Measurements from ENCODE around the gene ARHGDIB.

ARHGDIB gene

GRCh38 chr12:14946861-14947260, 14.5 kb downstream of the ARHGDIB start:
- ATAC-seq (replicated peaks) = no peak
- Mint-ChIP-seq H3K27me3 (no peaks in the 10 kb centered on the region), H3K36me3 (ENCODE audit: insufficient read depth) (peaks cover 99% of the 10 kb centered on the region), H3K27ac (peak overlapping the region; percentile 71 to 94), H3K4me3 (peak overlapping the region in 1 of 2 donors; percentile 75), H3K4me1 (ENCODE audit: low read depth in 2 of 2) (peaks cover 51 to 69% of the 10 kb centered on the region in 2 donors), H3K9me3 (no peaks in the 10 kb centered on the region)
- no peak for DNase-seq

GRCh38 chr12:14946162-14946561, 15.2 kb downstream of the ARHGDIB start:
- Mint-ChIP-seq H3K27me3 (no peaks in the 10 kb centered on the region), H3K4me3 (no peak overlapping the region), H3K36me3 (ENCODE audit: insufficient read depth) (peaks cover 97% of the 10 kb centered on the region), H3K9me3 (no peaks in the 10 kb centered on the region), H3K4me1 (ENCODE audit: low read depth in 2 of 2) (peaks cover 46 to 63% of the 10 kb centered on the region in 2 donors), H3K27ac (peak overlapping the region; percentile 71 to 94)
- DNase-seq (no peak), ATAC-seq (replicated peaks) (no peak)

- no peak overlapping the region for H3K4me3 Mint-ChIP-seq
- ATAC-seq (replicated peaks) (no peak), DNase-seq (no peak)
- H3K36me3 Mint-ChIP-seq (ENCODE audit: insufficient read depth) = peaks cover 88% of the 10 kb centered on the region
- H3K27me3 Mint-ChIP-seq = no peaks in the 10 kb centered on the region
- no peaks in the 10 kb centered on the region for H3K9me3 Mint-ChIP-seq
- H3K27ac Mint-ChIP-seq = peak overlapping the region; percentile 57 to 82
- H3K4me1 Mint-ChIP-seq (ENCODE audit: low read depth in 2 of 2) = peaks cover 44 to 63% of the 10 kb centered on the region in 2 donors
Observed at GRCh38 chr12:14942196-14942931, 19.0 kb downstream of the ARHGDIB start.

GRCh38 chr12:14941369-14941768, 20.0 kb downstream of the ARHGDIB start:
- H3K9me3 Mint-ChIP-seq = no peaks in the 10 kb centered on the region
- no peaks in the 10 kb centered on the region for H3K27me3 Mint-ChIP-seq
- ATAC-seq (replicated peaks) = no peak
- H3K4me3 Mint-ChIP-seq = no peak overlapping the region
- peak overlapping the region in 1 of 2 donors; percentile 86 for H3K27ac Mint-ChIP-seq
- H3K4me1 Mint-ChIP-seq (ENCODE audit: low read depth in 2 of 2) = peaks cover 41 to 58% of the 10 kb centered on the region in 2 donors
- no peak for DNase-seq
- peaks cover 84% of the 10 kb centered on the region for H3K36me3 Mint-ChIP-seq (ENCODE audit: insufficient read depth)

GRCh38 chr12:14938301-14938700, 23.1 kb downstream of the ARHGDIB start, which contains the start of gene ERP27:
Gene ERP27 (minus strand): TSS chr12:14938537. CDS start chr12:14938508, 29 bp downstream.
- Mint-ChIP-seq H3K4me1 (ENCODE audit: low read depth in 2 of 2) (peaks cover 33 to 48% of the 10 kb centered on the region in 2 donors), H3K9me3 (no peaks in the 10 kb centered on the region), H3K36me3 (ENCODE audit: insufficient read depth) (peaks cover 73% of the 10 kb centered on the region), H3K27me3 (no peaks in the 10 kb centered on the region), H3K4me3 (no peak within 1 kb of the TSS), H3K27ac (peak within 1 kb of the TSS; percentile 86 to 94)
- no peak for DNase-seq
- no peak for ATAC-seq (replicated peaks)

- H3K36me3 Mint-ChIP-seq (ENCODE audit: insufficient read depth) = peaks cover 73% of the 10 kb centered on the region
- H3K27me3 Mint-ChIP-seq = no peaks in the 10 kb centered on the region
- H3K27ac Mint-ChIP-seq = peak overlapping the region; percentile 86 to 94
- ATAC-seq (replicated peaks) = peak; percentile 72
- H3K4me1 Mint-ChIP-seq (ENCODE audit: low read depth in 2 of 2) = peaks cover 34 to 48% of the 10 kb centered on the region in 2 donors
- peak in 1 of 3 experiments; percentile 29 for DNase-seq
- no peak overlapping the region for H3K4me3 Mint-ChIP-seq
- H3K9me3 Mint-ChIP-seq = no peaks in the 10 kb centered on the region
Observed at GRCh38 chr12:14937689-14938088, 23.7 kb downstream of the ARHGDIB start.

- Mint-ChIP-seq H3K4me3 (no peak overlapping the region), H3K4me1 (ENCODE audit: low read depth in 2 of 2) (peaks cover 31 to 42% of the 10 kb centered on the region in 2 donors), H3K36me3 (ENCODE audit: insufficient read depth) (peaks cover 72% of the 10 kb centered on the region), H3K27me3 (no peaks in the 10 kb centered on the region), H3K27ac (peak overlapping the region; percentile 86 to 94), H3K9me3 (no peaks in the 10 kb centered on the region)
- DNase-seq (no peak), ATAC-seq (replicated peaks) (no peak)
Observed at GRCh38 chr12:14937014-14937413, 24.4 kb downstream of the ARHGDIB start.

- H3K27me3 Mint-ChIP-seq = no peaks in the 10 kb centered on the region
- no peak overlapping the region for H3K4me3 Mint-ChIP-seq
- H3K36me3 Mint-ChIP-seq (ENCODE audit: insufficient read depth) = peaks cover 73% of the 10 kb centered on the region
- H3K27ac Mint-ChIP-seq = peak overlapping the region; percentile 86 to 94
- DNase-seq = no peak
- H3K4me1 Mint-ChIP-seq (ENCODE audit: low read depth in 2 of 2) = peaks cover 30 to 39% of the 10 kb centered on the region in 2 donors
- no peaks in the 10 kb centered on the region for H3K9me3 Mint-ChIP-seq
- ATAC-seq (replicated peaks) = peak; percentile 39
Observed at GRCh38 chr12:14936224-14936861, 25.1 kb downstream of the ARHGDIB start.

GRCh38 chr12:14935031-14935430, 26.4 kb downstream of the ARHGDIB start:
- Mint-ChIP-seq H3K36me3 (ENCODE audit: insufficient read depth) (peaks cover 72% of the 10 kb centered on the region), H3K27ac (peak overlapping the region in 1 of 2 donors; percentile 76)

GRCh38 chr12:14934511-14934910, 26.9 kb downstream of the ARHGDIB start:
- Mint-ChIP-seq H3K4me3 (no peak overlapping the region), H3K27ac (no peak overlapping the region), H3K4me1 (ENCODE audit: low read depth in 2 of 2) (peaks cover 18 to 26% of the 10 kb centered on the region in 2 donors), H3K9me3 (no peaks in the 10 kb centered on the region), H3K27me3 (no peaks in the 10 kb centered on the region), H3K36me3 (ENCODE audit: insufficient read depth) (peaks cover 68% of the 10 kb centered on the region)
- DNase-seq (no peak), ATAC-seq (replicated peaks) (no peak)

More at GRCh38 chr12:14935031-14935430, 26.4 kb downstream of the ARHGDIB start:
- Mint-ChIP-seq H3K9me3 (no peaks in the 10 kb centered on the region), H3K4me1 (ENCODE audit: low read depth in 2 of 2) (peaks cover 22 to 31% of the 10 kb centered on the region in 2 donors), H3K27me3 (no peaks in the 10 kb centered on the region), H3K4me3 (no peak overlapping the region)
- ATAC-seq (replicated peaks) = no peak
- no peak for DNase-seq

GRCh38 chr12:14931791-14932560, 29.4 kb downstream of the ARHGDIB start:
- no peak overlapping the region for H3K27ac Mint-ChIP-seq
- no peaks in the 10 kb centered on the region for H3K27me3 Mint-ChIP-seq
- no peaks in the 10 kb centered on the region for H3K9me3 Mint-ChIP-seq
- no peak overlapping the region for H3K4me3 Mint-ChIP-seq
- DNase-seq = no peak
- H3K4me1 Mint-ChIP-seq (ENCODE audit: low read depth in 2 of 2) = peaks cover 2 to 7% of the 10 kb centered on the region in 2 donors
- H3K36me3 Mint-ChIP-seq (ENCODE audit: insufficient read depth) = peaks cover 71% of the 10 kb centered on the region
- ATAC-seq (replicated peaks) = no peak

- Mint-ChIP-seq H3K4me1 (ENCODE audit: low read depth in 2 of 2) (peaks cover 2 to 12% of the 10 kb centered on the region in 2 donors), H3K4me3 (no peak overlapping the region), H3K9me3 (no peaks in the 10 kb centered on the region), H3K27ac (no peak overlapping the region), H3K36me3 (ENCODE audit: insufficient read depth) (peaks cover 69% of the 10 kb centered on the region), H3K27me3 (no peaks in the 10 kb centered on the region)
- DNase-seq (no peak), ATAC-seq (replicated peaks) (no peak)
Observed at GRCh38 chr12:14931359-14931758, 30.0 kb downstream of the ARHGDIB start.

- DNase-seq = no peak
Observed at GRCh38 chr12:14930299-14930698, 31.1 kb downstream of the ARHGDIB start.

More at GRCh38 chr12:14930299-14930698, 31.1 kb downstream of the ARHGDIB start:
- H3K27me3 Mint-ChIP-seq = no peaks in the 10 kb centered on the region
- H3K36me3 Mint-ChIP-seq (ENCODE audit: insufficient read depth) = peaks cover 61% of the 10 kb centered on the region
- no peak overlapping the region for H3K27ac Mint-ChIP-seq
- H3K4me3 Mint-ChIP-seq = no peak overlapping the region
- no peak for ATAC-seq (replicated peaks)
- H3K9me3 Mint-ChIP-seq = no peaks in the 10 kb centered on the region
- peaks cover 2 to 12% of the 10 kb centered on the region in 2 donors for H3K4me1 Mint-ChIP-seq (ENCODE audit: low read depth in 2 of 2)

Data from effector memory CD8-positive, alpha-beta T cell (primary cell).